Left colon (tissue), 2 donors: ENCODE data around the gene ARFGAP3. TPM values are rescaled to one million over a fixed set of nuclear protein-coding genes. Genes with fewer than 3 reads are reported as not detected.

Source experiments
- ATAC-seq: fragments of 200-7000 bp; cut with Tn5 transposase; one replicate; pipeline ENCODE4 v1.9.1; 2020; ENCODE audit warnings: mild to moderate bottlenecking, moderate library complexity
- DNase-seq, 2 donors: peaks; one replicate each; pipeline ENCODE4 v3.0.0-alpha.2; 2020
- intact Hi-C, 2 donors: fragments of 100-400 bp; cut with DNase I in 1 of 2; cut with micrococcal nuclease in 1 of 2; formaldehyde crosslinking; loops; one replicate each; pipeline versions ENCODE4 v1.11.2 to v1.14.0; 2022; cut with DNase I, micrococcal nuclease
- total RNA-seq, 2 donors: library from RNA; stranded (reverse); fragmentation: NEBNext Ultra II Directional; extraction: Animal tissue kit (Norgen Biotek cat#: 25700); gene quantifications; one replicate each; pipeline ENCODE4 v1.2.1, GENCODE V29; 2021
- donor health status: DM: no; HTN: no; CAD: no.
- donor health status: DM: yes; HTN: yes; CAD: no.

ARFGAP3 gene
- total RNA-seq, 2 donors from 2014 or later = 36.9 to 42.1 TPM

GRCh38 chr22:42885446-42885845 is 28.4 kb upstream of the ARFGAP3 start:
- intact Hi-C loops = no loop called here
- ATAC-seq (no peak), DNase-seq (no peak)

- no peak for DNase-seq
- ATAC-seq = no peak
- intact Hi-C loops = no loop called here
Observed at GRCh38 chr22:42884616-42885375, 27.7 kb upstream of the ARFGAP3 start.

- intact Hi-C loops = no loop called here
- no peak for DNase-seq
- ATAC-seq = no peak
Observed at GRCh38 chr22:42883970-42884369, 26.9 kb upstream of the ARFGAP3 start.

GRCh38 chr22:42883121-42883520 is 26.0 kb upstream of the ARFGAP3 start:
- peak; percentile 77 for ATAC-seq
- intact Hi-C loops = no loop called here
- DNase-seq = peak; percentile 45 to 66

GRCh38 chr22:42881982-42882656 is 25.0 kb upstream of the ARFGAP3 start:
- intact Hi-C loops = no loop called here
- ATAC-seq (peak; percentile 33), DNase-seq (no peak)

- intact Hi-C loops = no loop called here
- no peak for ATAC-seq
- no peak for DNase-seq
Observed at GRCh38 chr22:42881298-42881697, 24.2 kb upstream of the ARFGAP3 start.

GRCh38 chr22:42880815-42881214 is 23.7 kb upstream of the ARFGAP3 start:
- DNase-seq = no peak
- intact Hi-C loops = no loop called here
- ATAC-seq = no peak

GRCh38 chr22:42879371-42880021 is 22.4 kb upstream of the ARFGAP3 start:
- DNase-seq = no peak
- intact Hi-C loops = loop anchor here in 1 of 2 donors (10.0 kb wide), 1 partner anchor 155 kb away; no protein-coding TSS in a partner anchor
- no peak for ATAC-seq

- intact Hi-C loops = loop anchor here in 1 of 2 donors (10.0 kb wide), 1 partner anchor 156 kb away; no protein-coding TSS in a partner anchor
- DNase-seq (no peak), ATAC-seq (no peak)
Observed at GRCh38 chr22:42878561-42879305, 21.7 kb upstream of the ARFGAP3 start.

DNA sequence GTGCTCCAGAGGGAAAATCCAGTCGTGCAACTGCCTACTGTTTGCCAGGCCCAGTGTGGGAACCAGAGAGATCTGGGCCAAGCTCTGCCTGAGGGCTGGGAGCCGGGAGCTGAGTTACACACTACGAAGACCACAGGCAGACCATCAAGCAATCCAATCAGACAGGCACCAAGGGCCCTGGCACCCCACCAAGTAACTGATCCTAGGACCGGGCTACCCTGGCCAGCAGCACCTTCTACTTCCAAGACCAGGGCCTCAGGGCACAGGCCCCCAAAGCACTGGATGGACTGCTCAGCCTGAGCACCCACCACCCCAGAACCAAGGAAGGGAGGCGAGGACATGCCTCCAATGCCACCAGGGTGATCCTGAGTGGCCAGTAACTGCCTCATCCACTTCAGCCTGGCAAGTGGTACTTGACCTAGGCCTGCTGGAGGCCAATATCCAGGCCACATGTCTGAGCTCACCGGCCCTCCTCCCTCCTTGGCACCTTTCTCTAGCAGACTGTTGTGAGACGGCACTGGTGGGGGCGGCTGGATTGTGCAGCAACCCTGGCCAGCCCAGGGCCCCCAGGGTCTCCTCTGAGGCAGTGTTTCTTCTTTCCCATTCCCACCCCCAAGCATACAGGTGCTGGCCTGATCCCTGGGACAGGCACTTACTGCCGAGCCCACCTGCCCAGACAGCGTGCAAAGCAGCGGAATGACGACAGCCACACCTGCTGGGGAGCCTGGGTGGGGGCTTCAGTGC is 20.7 kb upstream of the ARFGAP3 start:
- no peak for DNase-seq
- ATAC-seq = no peak
- intact Hi-C loops = loop anchor here in 1 of 2 donors (10.0 kb wide), 1 partner anchor 157 kb away; no protein-coding TSS in a partner anchor

- DNase-seq (no peak), ATAC-seq (no peak)
- intact Hi-C loops = loop anchor here in 1 of 2 donors (10.0 kb wide), 1 partner anchor 158 kb away; no protein-coding TSS in a partner anchor
Observed at GRCh38 chr22:42877158-42877557, 20.1 kb upstream of the ARFGAP3 start.

DNA sequence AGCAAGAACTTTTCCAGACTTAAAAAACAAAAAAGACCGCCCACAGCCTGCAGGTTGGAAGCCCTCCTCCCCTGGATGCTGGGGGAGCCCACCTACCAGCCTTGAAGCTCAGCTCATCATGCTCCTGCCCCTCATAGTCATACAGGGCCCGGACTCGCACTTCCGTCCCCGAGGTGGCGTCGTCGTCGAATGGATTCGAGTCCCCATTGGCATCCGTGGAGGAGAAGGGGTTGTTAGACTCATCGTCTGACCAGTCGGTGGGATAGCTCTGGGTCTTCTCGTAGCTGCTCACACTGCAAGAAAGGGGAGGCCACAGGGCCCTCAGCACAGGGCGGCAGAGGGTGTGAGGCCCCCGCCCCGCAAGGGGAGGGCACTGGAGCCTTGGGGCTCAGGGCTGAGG is 19.0 kb upstream of the ARFGAP3 start:
- intact Hi-C loops = loop anchor here in 1 of 2 donors (10.0 kb wide), 1 partner anchor 159 kb away; no protein-coding TSS in a partner anchor
- no peak for DNase-seq
- no peak for ATAC-seq

DNA sequence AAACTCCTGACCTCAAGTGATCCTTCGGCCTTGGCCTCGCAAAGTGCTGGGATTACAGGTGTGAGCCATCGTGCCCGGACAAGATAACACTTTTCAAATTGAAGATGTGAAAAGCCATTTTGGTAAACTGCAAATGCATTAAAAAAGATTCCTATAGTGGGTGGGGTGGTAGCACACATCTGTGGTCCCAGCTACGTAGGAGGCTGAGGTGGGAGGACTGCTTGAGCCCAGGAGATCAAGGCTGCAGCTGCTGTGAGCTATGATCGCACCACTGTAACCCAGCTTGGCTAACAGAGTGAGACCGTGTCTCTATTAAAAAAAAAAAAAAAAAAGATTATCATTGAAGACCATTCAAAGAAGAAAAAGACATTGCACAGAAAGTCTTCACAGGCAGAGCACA is 16.9 kb upstream of the ARFGAP3 start:
- no peak for DNase-seq
- intact Hi-C loops = loop anchor here in 1 of 2 donors (10.0 kb wide), 1 partner anchor 161 kb away; no protein-coding TSS in a partner anchor
- no peak for ATAC-seq

- no peak for DNase-seq
- intact Hi-C loops = loop anchor here in 1 of 2 donors (10.0 kb wide), 1 partner anchor 161 kb away; no protein-coding TSS in a partner anchor
- no peak for ATAC-seq
Observed at GRCh38 chr22:42873356-42873755, 16.3 kb upstream of the ARFGAP3 start.

DNA sequence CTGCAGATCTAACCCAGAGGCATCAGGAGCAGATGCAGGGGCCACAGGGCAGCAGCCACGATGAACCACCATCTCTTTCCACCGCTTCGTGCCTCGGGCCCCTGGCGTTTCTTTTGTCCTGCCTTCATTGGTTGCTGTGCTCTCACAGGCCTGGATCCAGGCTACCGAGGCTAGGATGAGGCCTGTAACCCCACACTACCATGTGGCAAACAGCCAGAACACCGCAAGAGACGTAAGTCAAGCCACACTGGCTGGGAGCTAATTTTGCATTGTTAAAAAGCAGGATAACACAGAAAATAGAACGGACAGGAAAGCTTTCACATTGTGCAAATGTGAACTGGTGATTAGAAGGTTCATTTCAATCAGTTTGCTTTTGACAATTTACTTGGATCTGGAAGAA is 15.7 kb upstream of the ARFGAP3 start:
- no peak for DNase-seq
- ATAC-seq = no peak
- intact Hi-C loops = loop anchor here in 1 of 2 donors (10.0 kb wide), 1 partner anchor 162 kb away; no protein-coding TSS in a partner anchor

GRCh38 chr22:42871146-42872050 is 14.3 kb upstream of the ARFGAP3 start:
- intact Hi-C loops = loop anchor here in 1 of 2 donors (10.0 kb wide), 1 partner anchor 163 kb away; no protein-coding TSS in a partner anchor
- DNase-seq (no peak), ATAC-seq (no peak)
